Activated T-helper 17 cell treated with anti-CD3 and anti-CD28 coated beads, Interleukin-2, amount 50 U/mL, for 72 hours (primary cell): Measurements from ENCODE around the gene ASPDH. TPM values are rescaled to one million over a fixed set of nuclear protein-coding genes. Genes with fewer than 3 reads are reported as not detected.

ENCODE experiments used
- ATAC-seq: fragments of 150-1000 bp; cut with Tn5 transposase; replicated peaks from 2 replicates; pipeline ENCODE4 v1.10.0; 2021; ENCODE audit warnings: mild to moderate bottlenecking, moderate library complexity
- H3K27ac Mint-ChIP-seq: one replicate; pipeline ENCODE4 v1.8.0; 2022; ENCODE audit warnings: mixed read lengths
- H3K27me3 Mint-ChIP-seq: one replicate; pipeline ENCODE4 v1.8.0; 2022; ENCODE audit warnings: mixed read lengths
- H3K36me3 Mint-ChIP-seq: one replicate; pipeline ENCODE4 v1.8.0; 2022; ENCODE audit warnings: low read depth, mild to moderate bottlenecking, mixed read lengths
- H3K4me1 Mint-ChIP-seq: one replicate; pipeline ENCODE4 v1.8.0; 2022; ENCODE audit warnings: mixed read lengths
- H3K4me3 Mint-ChIP-seq: one replicate; pipeline ENCODE4 v1.8.0; 2022; ENCODE audit warnings: mild to moderate bottlenecking, mixed read lengths
- H3K9me3 Mint-ChIP-seq: one replicate; pipeline ENCODE4 v1.8.0; 2022; ENCODE audit warnings: mixed read lengths
- total RNA-seq, 2 donors: library from RNA; stranded (reverse); gene quantifications; one replicate each; pipeline ENCODE4 v1.2.3, GENCODE V29; 2022

Gene ASPDH
- total RNA-seq, 2 donors from 2014 or later, result not detected

- Mint-ChIP-seq H3K27me3 (peaks cover 47% of the 10 kb centered on the region), H3K27ac (no peak overlapping the region), H3K9me3 (no peaks in the 10 kb centered on the region), H3K4me3 (no peak overlapping the region), H3K36me3 (no peaks in the 10 kb centered on the region), H3K4me1 (no peaks in the 10 kb centered on the region)
- ATAC-seq, result no peak
Measured at GRCh38 chr19:50551034-50551714, 37.5 kb upstream of the ASPDH start.

GRCh38 chr19:50550594-50550966 is 36.9 kb upstream of the ASPDH start:
- H3K4me3 Mint-ChIP-seq, result no peak overlapping the region
- peaks cover 44% of the 10 kb centered on the region for H3K27me3 Mint-ChIP-seq
- H3K4me1 Mint-ChIP-seq, result no peaks in the 10 kb centered on the region
- H3K36me3 Mint-ChIP-seq, result no peaks in the 10 kb centered on the region
- no peak for ATAC-seq
- no peak overlapping the region for H3K27ac Mint-ChIP-seq
- H3K9me3 Mint-ChIP-seq, result no peaks in the 10 kb centered on the region

- no peak overlapping the region for H3K4me3 Mint-ChIP-seq
- H3K4me1 Mint-ChIP-seq, result no peaks in the 10 kb centered on the region
- no peaks in the 10 kb centered on the region for H3K36me3 Mint-ChIP-seq
- no peak for ATAC-seq
- H3K27ac Mint-ChIP-seq, result no peak overlapping the region
- no peaks in the 10 kb centered on the region for H3K9me3 Mint-ChIP-seq
- peaks cover 39% of the 10 kb centered on the region for H3K27me3 Mint-ChIP-seq
Measured at GRCh38 chr19:50549927-50550593, 36.3 kb upstream of the ASPDH start.

DNA sequence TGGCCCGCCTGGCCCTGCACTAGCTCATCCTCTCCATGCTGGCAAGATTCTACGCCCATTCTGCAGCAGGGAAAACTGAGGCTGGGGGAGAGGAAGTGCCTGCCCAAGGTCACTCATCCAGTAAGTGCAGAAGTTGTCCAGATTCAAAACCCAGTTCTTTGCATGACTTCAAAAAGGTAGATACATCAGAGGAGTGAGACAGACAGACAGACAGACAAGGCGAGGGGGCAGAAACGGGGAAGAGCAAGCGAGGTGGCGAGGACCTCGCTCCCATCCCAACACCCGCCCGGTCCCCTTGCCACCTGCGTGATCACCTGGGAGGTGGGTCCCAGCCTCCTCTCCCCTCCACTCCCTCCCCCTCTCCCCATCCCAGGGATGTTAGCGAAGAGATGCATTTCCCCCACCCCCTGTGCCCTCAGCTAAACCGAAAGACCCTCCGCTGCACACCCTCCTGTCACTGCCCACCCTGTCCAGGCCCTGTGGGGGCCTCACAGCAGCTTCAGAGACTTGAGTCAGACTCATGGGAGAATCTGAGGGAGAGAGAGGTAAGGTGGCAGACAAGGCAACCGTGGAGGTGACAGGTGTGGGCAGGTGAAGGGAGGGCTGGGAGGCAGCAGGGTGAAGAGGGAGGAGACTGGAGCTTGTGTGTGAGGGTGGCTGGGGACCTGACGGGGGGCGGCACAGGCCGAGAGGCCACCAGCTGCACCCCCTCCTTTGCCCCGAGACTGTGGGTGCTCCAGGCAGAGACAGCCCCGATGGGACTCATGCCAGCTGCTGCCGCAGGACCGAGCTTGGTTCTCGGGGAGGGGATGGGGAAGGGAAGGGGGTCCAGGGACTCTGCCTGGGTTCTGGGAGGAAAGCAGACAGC is 35.6 kb upstream of the ASPDH start:
- Mint-ChIP-seq H3K4me3 (no peak overlapping the region), H3K9me3 (no peaks in the 10 kb centered on the region), H3K36me3 (no peaks in the 10 kb centered on the region), H3K4me1 (no peaks in the 10 kb centered on the region), H3K27me3 (peaks cover 38% of the 10 kb centered on the region), H3K27ac (no peak overlapping the region)
- ATAC-seq, result no peak

DNA sequence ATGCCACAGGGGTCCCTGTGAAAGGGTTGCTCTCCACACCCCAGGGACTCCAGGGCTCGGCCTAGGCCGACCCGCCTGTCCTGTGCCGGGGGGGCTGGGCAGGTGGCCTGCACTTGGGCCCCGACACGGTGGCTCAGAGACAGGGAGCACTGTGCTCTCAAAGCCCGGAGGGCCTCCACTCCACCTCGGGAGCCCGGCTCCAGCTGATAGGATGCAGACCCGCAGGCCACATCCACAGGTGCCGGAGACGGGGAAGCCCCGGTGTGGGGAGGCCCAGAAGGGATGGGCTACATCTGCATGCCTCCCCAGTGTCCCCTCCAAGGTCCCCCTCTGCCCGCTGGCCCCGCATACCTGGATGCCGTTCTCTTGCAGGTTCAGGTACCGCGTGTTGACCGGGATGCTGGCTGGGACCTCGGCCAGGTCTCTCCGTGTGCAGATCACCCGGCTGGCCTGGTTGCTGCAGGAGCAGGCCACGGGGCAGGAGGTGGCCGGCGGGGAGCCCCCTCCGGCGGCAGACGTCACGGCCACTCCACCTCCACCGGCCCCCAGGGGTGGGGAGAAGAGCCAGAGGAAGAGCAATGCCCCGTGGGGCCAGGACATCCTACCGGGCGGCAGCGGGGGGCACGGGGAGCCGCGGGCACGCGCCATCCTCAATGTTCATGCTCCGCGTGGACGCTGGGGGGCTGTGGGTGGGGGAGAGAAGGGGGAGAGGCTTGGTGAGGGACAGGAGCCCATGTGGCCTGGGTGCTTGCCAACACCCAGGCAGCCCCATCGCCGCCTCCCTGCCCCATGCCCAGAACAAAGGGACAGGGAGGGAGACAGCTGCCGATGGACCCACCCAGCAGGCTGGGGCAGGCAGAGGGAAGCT is 34.7 kb upstream of the ASPDH start:
- Mint-ChIP-seq H3K36me3 (no peaks in the 10 kb centered on the region), H3K4me3 (no peak overlapping the region), H3K4me1 (no peaks in the 10 kb centered on the region), H3K27me3 (peaks cover 34% of the 10 kb centered on the region), H3K9me3 (no peaks in the 10 kb centered on the region), H3K27ac (no peak overlapping the region)
- no peak for ATAC-seq

DNA sequence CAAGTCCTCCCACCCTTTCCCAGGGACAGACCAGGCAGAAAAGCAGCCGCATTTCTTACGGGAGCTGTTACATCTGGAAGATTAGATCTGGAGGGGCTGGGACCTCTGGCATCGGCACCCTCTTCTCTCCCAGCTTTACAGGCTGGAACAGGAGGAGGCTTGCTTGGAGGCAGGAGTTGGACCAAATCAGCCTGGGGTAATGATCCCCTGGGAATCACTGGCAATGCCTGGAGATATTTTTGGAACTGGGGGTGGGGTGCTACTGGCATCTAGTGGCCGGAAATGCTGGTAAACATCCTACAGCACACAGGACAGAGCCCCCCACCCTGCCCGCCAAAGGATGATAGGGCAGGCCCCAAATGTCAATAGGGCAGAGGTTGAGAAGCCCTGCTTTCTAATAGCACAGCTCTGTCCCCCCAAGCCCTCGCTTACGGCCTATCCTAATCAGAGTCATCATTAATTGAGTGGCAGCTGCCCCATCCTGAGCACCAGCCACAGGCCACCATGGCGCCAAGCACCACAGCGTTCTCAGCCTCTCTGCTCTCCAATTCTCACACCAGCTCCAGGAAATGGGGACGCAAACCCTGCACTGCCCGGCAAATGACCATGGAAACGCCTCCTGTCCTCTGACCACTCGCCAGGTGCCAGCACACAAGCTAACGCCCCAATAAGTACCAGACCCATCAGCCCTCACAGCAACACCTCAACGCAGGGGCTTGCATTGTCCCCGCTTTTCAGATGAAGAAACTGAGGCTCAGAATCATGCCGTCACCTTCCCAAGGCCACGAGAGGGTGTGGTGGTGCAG is 33.9 kb upstream of the ASPDH start:
- H3K4me1 Mint-ChIP-seq, result no peaks in the 10 kb centered on the region
- no peak overlapping the region for H3K4me3 Mint-ChIP-seq
- H3K27me3 Mint-ChIP-seq, result peaks cover 26% of the 10 kb centered on the region
- no peak overlapping the region for H3K27ac Mint-ChIP-seq
- H3K9me3 Mint-ChIP-seq, result no peaks in the 10 kb centered on the region
- no peaks in the 10 kb centered on the region for H3K36me3 Mint-ChIP-seq
- no peak for ATAC-seq

DNA sequence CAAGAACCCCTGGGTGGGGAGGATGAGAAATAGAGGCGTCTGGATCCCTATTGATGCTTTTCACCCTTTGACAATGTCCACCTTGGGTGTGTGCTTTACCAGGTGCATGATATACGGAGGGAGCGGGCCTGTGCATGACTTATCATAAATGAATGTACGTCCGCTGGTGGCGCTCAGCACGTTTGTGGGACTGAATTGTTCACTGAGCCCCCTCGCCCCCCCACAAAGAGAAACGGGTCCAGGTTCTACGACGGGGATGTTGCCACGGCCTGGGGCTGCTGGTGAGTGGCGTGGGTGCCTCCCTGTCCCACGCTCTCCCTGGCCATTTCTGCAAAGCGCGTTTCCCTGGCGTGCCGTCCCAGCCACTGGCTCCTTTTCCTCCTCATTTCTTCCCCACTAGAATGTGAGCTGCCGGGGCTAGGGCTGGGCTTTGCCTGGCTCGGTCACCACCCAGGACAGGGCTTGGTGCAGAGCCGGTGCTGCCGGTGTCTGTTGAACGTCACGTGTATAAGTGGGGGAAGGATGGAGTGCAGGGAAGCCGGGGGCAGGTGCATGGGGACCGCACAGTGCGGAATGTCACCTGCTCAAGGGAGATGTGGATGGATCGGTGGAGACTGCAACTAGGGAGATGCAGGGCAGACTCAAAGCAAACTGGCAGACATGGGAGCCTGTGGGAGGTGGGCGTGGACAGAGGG is 33.0 kb upstream of the ASPDH start:
- Mint-ChIP-seq H3K4me3 (no peak overlapping the region), H3K27ac (no peak overlapping the region), H3K4me1 (no peaks in the 10 kb centered on the region), H3K27me3 (peaks cover 18% of the 10 kb centered on the region), H3K36me3 (no peaks in the 10 kb centered on the region), H3K9me3 (no peaks in the 10 kb centered on the region)
- no peak for ATAC-seq

DNA sequence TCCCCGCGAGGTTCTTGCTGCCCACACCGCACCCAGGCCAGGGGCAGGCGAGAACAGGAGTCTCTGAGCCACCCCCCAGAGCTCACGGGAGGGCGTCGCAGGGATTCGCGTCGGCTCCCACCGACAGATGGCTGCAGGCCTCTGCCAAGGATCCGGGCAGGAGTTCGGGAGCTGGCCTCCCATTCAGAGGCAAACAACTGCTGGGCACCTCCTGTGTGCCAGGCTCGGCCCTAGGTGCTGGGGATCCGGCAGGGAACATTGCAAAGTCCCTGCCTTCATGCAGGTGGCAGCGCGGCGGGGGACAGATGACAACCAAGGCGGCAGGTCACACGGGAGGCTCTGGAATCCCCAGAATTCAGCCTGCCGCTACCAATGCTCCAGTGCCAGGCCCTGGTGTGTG is 29.2 kb upstream of the ASPDH start:
- no peak overlapping the region for H3K4me3 Mint-ChIP-seq
- no peak for ATAC-seq
- no peaks in the 10 kb centered on the region for H3K36me3 Mint-ChIP-seq
- no peaks in the 10 kb centered on the region for H3K4me1 Mint-ChIP-seq
- no peaks in the 10 kb centered on the region for H3K27me3 Mint-ChIP-seq
- H3K9me3 Mint-ChIP-seq, result no peaks in the 10 kb centered on the region
- H3K27ac Mint-ChIP-seq, result no peak overlapping the region

- Mint-ChIP-seq H3K27ac (no peak overlapping the region), H3K36me3 (no peaks in the 10 kb centered on the region), H3K4me3 (no peak overlapping the region), H3K27me3 (peaks cover 15% of the 10 kb centered on the region), H3K9me3 (peaks cover 6% of the 10 kb centered on the region), H3K4me1 (no peaks in the 10 kb centered on the region)
- ATAC-seq, result peak; percentile 79
Measured at GRCh38 chr19:50537769-50538230, 24.1 kb upstream of the ASPDH start.

DNA sequence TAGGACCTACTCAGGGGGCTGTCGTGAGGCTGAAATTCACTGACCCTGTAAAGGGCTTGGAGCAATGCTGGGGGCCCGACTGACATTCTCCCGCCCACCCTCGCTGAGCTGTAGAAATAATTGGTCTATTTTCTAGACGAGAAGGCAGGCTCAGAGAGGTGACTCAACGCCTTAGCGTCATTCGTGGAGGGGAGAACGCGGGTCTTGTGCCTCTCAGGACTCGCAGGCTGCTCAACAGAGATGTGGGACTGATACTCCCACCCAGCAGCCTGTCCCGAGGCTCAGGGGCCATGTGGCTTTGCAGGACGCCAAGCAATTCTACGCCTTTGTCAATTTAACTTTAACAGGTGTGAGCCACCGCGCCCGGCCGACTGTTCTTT is 23.6 kb upstream of the ASPDH start:
- Mint-ChIP-seq H3K4me3 (no peak overlapping the region), H3K36me3 (no peaks in the 10 kb centered on the region), H3K27me3 (peaks cover 20% of the 10 kb centered on the region), H3K27ac (no peak overlapping the region), H3K4me1 (no peaks in the 10 kb centered on the region), H3K9me3 (peaks cover 6% of the 10 kb centered on the region)
- no peak for ATAC-seq

GRCh38 chr19:50536662-50537305 is 23.1 kb upstream of the ASPDH start:
- no peak for ATAC-seq
- H3K9me3 Mint-ChIP-seq, result peaks cover 6% of the 10 kb centered on the region
- H3K27me3 Mint-ChIP-seq, result peaks cover 22% of the 10 kb centered on the region
- no peak overlapping the region for H3K4me3 Mint-ChIP-seq
- H3K36me3 Mint-ChIP-seq, result no peaks in the 10 kb centered on the region
- H3K27ac Mint-ChIP-seq, result no peak overlapping the region
- H3K4me1 Mint-ChIP-seq, result no peaks in the 10 kb centered on the region

- Mint-ChIP-seq H3K4me1 (no peaks in the 10 kb centered on the region), H3K9me3 (peaks cover 6% of the 10 kb centered on the region), H3K27ac (no peak overlapping the region), H3K36me3 (no peaks in the 10 kb centered on the region), H3K4me3 (no peak overlapping the region), H3K27me3 (peaks cover 22% of the 10 kb centered on the region)
- no peak for ATAC-seq
Measured at GRCh38 chr19:50535672-50536187, 22.0 kb upstream of the ASPDH start.
